Spleen (tissue), 7 donors: ENCODE measurements around the gene ADCK2.

Experiments
- CTCF ChIP-seq, 11 experiments: fragments of 200-600 bp in 7 of 11; fragments of 450-650 bp in 4 of 11; sonication (generic) in 4 of 11; IDR thresholded peaks in 8 of 11; conservative IDR thresholded peaks in 3 of 11; 1 replicate in 7 of 11; 2 replicates in 4 of 11; pipeline versions ENCODE4 v1.4.0 to v1.8.0; 2016 to 2021; ENCODE audit warnings: antibody characterized with exemption in 11 of 11, inconsistent platforms in 4 of 11, mild to moderate bottlenecking in 1 of 11
- POLR2AphosphoS5 ChIP-seq, 3 donors: sonication (generic); formaldehyde crosslinking; IDR thresholded peaks; one replicate each; pipeline ENCODE4 v1.5.1; 2017; ENCODE audit warnings: antibody characterized with exemption in 3 of 3
- donor health status: DM: no; HTN: no; CAD: no; lungs with moderate emphysema.
- donor health status: DM: no; HTN: no; CAD: no.
- donor health status: DM: no; HTN: no; CAD: no.

- TF ChIP-seq CTCF (IDR thresholded peaks at IDR 0.05 in 8 of 11, conservative IDR thresholded peaks at IDR 0.05 in 3 of 11) (no peak), POLR2AphosphoS5 (IDR thresholded peaks at IDR 0.05) (peak in 1 of 3 donors; percentile 53)
Observed at GRCh38 chr7:140638173-140638791, 34.5 kb upstream of the ADCK2 start.
